Caki2 (cell line): ENCODE results near the gene MANBA. TPM values are rescaled to one million over a fixed set of nuclear protein-coding genes. Genes with fewer than 3 reads are reported as not detected.

Experiments
- DNase-seq: peaks from one replicate; pipeline ENCODE4 v3.0.0-alpha.2; 2015; ENCODE audit warnings: low read depth
- in situ Hi-C: cut with HindIII; loops from 2 replicates; pipeline ENCODE4 v1.10.0; 2016; ENCODE audit warnings: low sequenced_read_pairs, low pct_unique_long_range_greater_than_20kb, mixed read lengths
- total RNA-seq: library from RNA; depleted of rRNA; stranded (reverse); fragments of >200 nt; shearing (Covaris generic); gene quantifications from 2 replicates; pipeline ENCODE4 v1.2.3, GENCODE V29; 2014; ENCODE audit warnings: low replicate concordance; rRNA removed

Gene MANBA
- total RNA-seq, 1 experiment from 2014 or later: 17.8 TPM

GRCh38 chr4:102593147-102593546 is 167.6 kb downstream of the MANBA start:
- in situ Hi-C loops: no loop called here
- DNase-seq: no peak

- in situ Hi-C loops: no loop called here
These were observed 168.5 kb downstream of the MANBA start for GRCh38 chr4:102592256-102592655.

GRCh38 chr4:102589743-102590142 is 171.0 kb downstream of the MANBA start:
- in situ Hi-C loops: no loop called here
- DNase-seq: no peak

More at GRCh38 chr4:102592256-102592655, 168.5 kb downstream of the MANBA start:
- DNase-seq: no peak

- no peak for DNase-seq
- in situ Hi-C loops: no loop called here
These were observed 174.1 kb downstream of the MANBA start for GRCh38 chr4:102586644-102587021.

- in situ Hi-C loops: no loop called here
- DNase-seq: no peak
These were observed 174.6 kb downstream of the MANBA start for GRCh38 chr4:102586002-102586643.

- in situ Hi-C loops: no loop called here
- DNase-seq: no peak
These were observed 175.4 kb downstream of the MANBA start for GRCh38 chr4:102585329-102585728.

GRCh38 chr4:102584091-102584490 is 176.7 kb downstream of the MANBA start:
- in situ Hi-C loops: no loop called here
- no peak for DNase-seq

Other genes with a start within 250 kb of the MANBA start
- 337 and 365 TPM in 2 replicates for gene UBE2D3, start 66.6 kb upstream of the MANBA start, total RNA-seq
- gene CISD2, start 108.0 kb upstream of the MANBA start, total RNA-seq: 57.6 and 67.3 TPM in 2 replicates